GM12891 (cell line): ENCODE measurements around the gene DENND1A.

Experiments
- PAX5 ChIP-seq: IDR thresholded peaks from 2 replicates; pipeline ENCODE4 v1.6.1; 2011; ENCODE audit warnings: low read length, moderate library complexity, mild to moderate bottlenecking; ENCODE audit not compliant: insufficient read depth, severe bottlenecking
- POLR2A ChIP-seq: IDR thresholded peaks from 2 replicates; pipeline ENCODE4 v1.6.1; 2011; ENCODE audit warnings: low read depth, low read length, control low read depth
- POLR2AphosphoS5 ChIP-seq: IDR thresholded peaks from 2 replicates; pipeline ENCODE4 v1.6.1; 2011; ENCODE audit warnings: low read depth, low read length, control low read depth
- POU2F2 ChIP-seq: IDR thresholded peaks from 2 replicates; pipeline ENCODE4 v1.6.1; 2011; ENCODE audit warnings: low read depth, mild to moderate bottlenecking, control low read depth, low read length, moderate library complexity
- TAF1 ChIP-seq: IDR thresholded peaks from 2 replicates; pipeline ENCODE4 v1.6.1; 2011; ENCODE audit warnings: low read depth, low read length, control low read depth

- TF ChIP-seq POLR2AphosphoS5 = no peak
- no peak for TF ChIP-seq TAF1
- TF ChIP-seq POLR2A = no peak
- no peak for TF ChIP-seq POU2F2
- TF ChIP-seq PAX5 = no peak
Measured at GRCh38 chr9:123568691-123569688, 360.9 kb downstream of the DENND1A start.
